IPS-18a (cell line): ENCODE results near the gene B3GALT4.

Experiments used
- H3K27ac ChIP-seq: one replicate; pipeline ENCODE4 v1.5.1; 2013; ENCODE audit warnings: low read length
- H3K27me3 ChIP-seq: one replicate; pipeline ENCODE4 v1.6.1; 2013; ENCODE audit warnings: mild to moderate bottlenecking, low read length; ENCODE audit not compliant: control insufficient read depth, insufficient read depth
- H3K36me3 ChIP-seq: one replicate; pipeline ENCODE4 v1.6.1; 2013; ENCODE audit warnings: low read depth, low read length; ENCODE audit not compliant: control insufficient read depth
- H3K4me1 ChIP-seq: one replicate; pipeline ENCODE4 v1.6.1; 2013; ENCODE audit warnings: low read depth, low read length; ENCODE audit not compliant: control insufficient read depth
- H3K4me3 ChIP-seq: one replicate; pipeline ENCODE4 v1.5.1; 2013; ENCODE audit warnings: low read length
- H3K9ac ChIP-seq: one replicate; pipeline ENCODE4 v1.6.1; 2013; ENCODE audit warnings: mild to moderate bottlenecking, low read length, moderate library complexity
- H3K9me3 ChIP-seq: one replicate; pipeline ENCODE4 v1.6.1; 2013; ENCODE audit warnings: low read depth, low read length; ENCODE audit not compliant: control insufficient read depth

The B3GALT4 gene

GRCh38 chr6:33319939-33320314, 43.0 kb downstream of the B3GALT4 start:
- no peaks in the 10 kb centered on the region for H3K9me3 ChIP-seq
- H3K4me3 ChIP-seq, result no peak overlapping the region
- H3K27ac ChIP-seq, result no peak overlapping the region
- H3K9ac ChIP-seq, result no peak overlapping the region
- H3K4me1 ChIP-seq, result peaks cover 18% of the 10 kb centered on the region
- no peaks in the 10 kb centered on the region for H3K27me3 ChIP-seq
- peaks cover 23% of the 10 kb centered on the region for H3K36me3 ChIP-seq

DNA sequence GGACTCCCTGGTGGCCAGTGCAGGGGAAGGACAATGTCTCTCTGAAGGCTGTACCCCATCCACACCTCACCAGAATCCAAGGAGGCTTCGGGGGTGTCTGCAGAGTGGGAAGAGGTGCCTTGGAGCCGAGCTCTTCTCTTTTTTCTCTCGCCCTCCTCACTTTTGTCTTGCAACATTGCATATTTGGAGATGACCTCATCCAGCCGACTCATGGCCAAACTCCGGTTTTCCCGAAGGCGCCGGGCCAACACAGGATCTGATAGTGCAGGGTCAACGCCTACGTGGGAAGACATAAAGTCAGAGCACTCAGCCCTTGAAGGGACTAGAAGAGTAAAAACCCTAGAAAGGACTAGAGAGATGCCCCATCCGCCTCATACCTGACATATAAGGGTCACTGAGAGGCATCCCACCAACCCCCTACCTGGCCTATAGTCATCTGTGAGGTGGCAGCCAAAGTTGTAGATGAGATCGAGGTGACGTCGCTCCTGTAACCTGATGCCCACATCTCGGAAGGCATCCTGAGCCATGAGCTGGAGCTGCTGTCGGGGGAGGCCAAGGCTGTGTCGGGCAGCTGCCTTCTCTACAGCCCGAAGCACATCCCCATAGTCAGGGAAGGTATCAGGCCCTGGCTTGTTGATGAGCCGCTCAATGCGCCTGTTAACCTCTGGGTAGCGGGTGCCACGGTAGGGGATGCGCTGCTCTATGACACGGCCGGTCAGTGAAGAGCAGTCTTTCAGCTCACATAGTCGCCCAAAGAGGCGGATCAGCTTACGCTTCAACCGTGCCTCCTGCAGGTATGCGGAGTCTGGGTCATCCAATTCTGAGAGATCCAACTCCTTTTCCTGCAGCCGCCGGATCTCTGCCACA, 43.6 kb downstream of the B3GALT4 start:
- Histone ChIP-seq H3K36me3 (peaks cover 23% of the 10 kb centered on the region), H3K9ac (no peak overlapping the region), H3K27me3 (no peaks in the 10 kb centered on the region), H3K27ac (no peak overlapping the region), H3K9me3 (no peaks in the 10 kb centered on the region), H3K4me1 (peaks cover 17% of the 10 kb centered on the region), H3K4me3 (no peak overlapping the region)

DNA sequence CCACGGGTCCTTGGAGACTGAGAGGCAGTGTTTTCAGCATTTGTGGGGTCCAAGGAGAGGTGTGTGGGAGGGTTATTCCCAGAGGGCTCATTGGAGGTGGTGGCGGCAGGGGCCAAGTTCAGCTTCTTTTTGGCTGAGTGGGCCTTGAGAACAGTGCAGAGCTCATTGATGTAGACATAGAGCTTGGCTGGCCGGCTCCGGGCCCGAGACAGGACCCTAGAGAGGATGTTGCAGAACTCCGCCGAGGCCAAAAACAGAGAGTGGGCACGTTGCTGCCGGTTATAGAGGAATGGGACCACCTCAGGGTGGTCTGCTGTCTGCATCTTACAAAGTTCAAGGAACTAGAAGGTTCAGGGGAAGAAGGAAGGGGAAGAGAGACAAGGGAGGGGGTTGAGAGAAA, 44.3 kb downstream of the B3GALT4 start:
- H3K27me3 ChIP-seq, result no peaks in the 10 kb centered on the region
- H3K4me1 ChIP-seq, result peaks cover 17% of the 10 kb centered on the region
- no peak overlapping the region for H3K27ac ChIP-seq
- no peak overlapping the region for H3K4me3 ChIP-seq
- H3K9me3 ChIP-seq, result no peaks in the 10 kb centered on the region
- no peak overlapping the region for H3K9ac ChIP-seq
- H3K36me3 ChIP-seq, result peaks cover 23% of the 10 kb centered on the region

- peak overlapping the region; percentile 24 for H3K9ac ChIP-seq
- H3K4me1 ChIP-seq, result peaks cover 12% of the 10 kb centered on the region
- H3K27me3 ChIP-seq, result no peaks in the 10 kb centered on the region
- H3K9me3 ChIP-seq, result no peaks in the 10 kb centered on the region
- peaks cover 22% of the 10 kb centered on the region for H3K36me3 ChIP-seq
- H3K27ac ChIP-seq, result no peak overlapping the region
- H3K4me3 ChIP-seq, result peak overlapping the region; percentile 71
These were observed 46.7 kb downstream of the B3GALT4 start for GRCh38 chr6:33323623-33323948.

DNA sequence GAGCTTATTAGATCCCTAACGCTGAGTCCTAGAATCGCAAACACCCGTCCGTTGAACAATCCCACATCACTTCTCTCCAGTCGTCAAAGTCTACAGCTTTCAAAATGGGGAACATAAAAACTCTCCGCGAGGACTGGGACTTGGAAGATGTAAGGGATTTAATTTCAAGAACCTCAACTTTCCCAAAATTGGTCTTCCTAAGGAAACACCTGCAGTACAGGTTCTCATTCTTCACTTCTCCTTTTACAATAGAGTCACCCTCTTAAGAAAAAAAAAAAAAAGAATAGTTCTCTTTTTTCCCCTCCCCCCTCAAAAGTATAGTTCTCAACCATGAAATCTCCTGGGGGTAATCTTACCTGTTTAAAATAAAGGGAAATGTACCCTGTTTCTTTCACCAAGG, 47.2 kb downstream of the B3GALT4 start:
- H3K36me3 ChIP-seq, result peaks cover 16% of the 10 kb centered on the region
- peak overlapping the region; percentile 24 for H3K9ac ChIP-seq
- no peaks in the 10 kb centered on the region for H3K9me3 ChIP-seq
- peak overlapping the region; percentile 71 for H3K4me3 ChIP-seq
- H3K4me1 ChIP-seq, result peaks cover 12% of the 10 kb centered on the region
- H3K27me3 ChIP-seq, result no peaks in the 10 kb centered on the region
- H3K27ac ChIP-seq, result no peak overlapping the region
